Stimulated activated CD4-positive, alpha-beta T cell treated with anti-CD3 and anti-CD28 coated beads, Interleukin-12 subunit alpha, Interleukin-12 subunit beta, amount 100 ng/mL, for 48 hours (primary cell): ENCODE data around the gene DMD.

ENCODE experiments used
- DNase-seq, 3 donors: peaks; one replicate each; pipeline ENCODE4 v3.0.0-alpha.2; 2020; ENCODE audit warnings: low read depth in 2 of 3, low spot score in 1 of 3

DMD gene

GRCh38 chrX:31258166-31258565 is 1953.2 kb downstream of the DMD start:
- no peak for DNase-seq

GRCh38 chrX:31255310-31256033 is 1955.9 kb downstream of the DMD start:
- no peak for DNase-seq

DNA sequence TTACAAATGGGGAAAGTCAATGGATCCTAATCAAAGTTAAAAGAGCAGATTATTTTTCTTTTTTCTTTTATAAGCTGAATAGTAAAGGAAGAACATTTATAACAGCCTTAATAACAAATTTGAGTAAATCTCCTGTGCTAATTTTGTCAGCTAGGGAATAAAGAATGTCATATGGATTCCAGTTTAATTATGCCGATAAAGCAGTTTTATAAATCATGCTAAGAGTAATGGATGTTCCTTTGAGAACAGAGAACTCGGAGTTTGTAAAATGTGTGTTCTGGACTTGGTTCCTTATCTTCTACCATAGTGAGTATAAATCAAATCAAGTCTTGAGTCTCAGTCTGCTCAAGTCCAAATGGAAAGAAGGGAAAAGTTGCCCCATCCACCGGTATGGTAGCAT is 1959.2 kb downstream of the DMD start:
- DNase-seq: no peak

- no peak for DNase-seq
Measured at GRCh38 chrX:31251336-31251735, 1960.0 kb downstream of the DMD start.

- DNase-seq: no peak
Measured at GRCh38 chrX:31245714-31246113, 1965.6 kb downstream of the DMD start.

DNA sequence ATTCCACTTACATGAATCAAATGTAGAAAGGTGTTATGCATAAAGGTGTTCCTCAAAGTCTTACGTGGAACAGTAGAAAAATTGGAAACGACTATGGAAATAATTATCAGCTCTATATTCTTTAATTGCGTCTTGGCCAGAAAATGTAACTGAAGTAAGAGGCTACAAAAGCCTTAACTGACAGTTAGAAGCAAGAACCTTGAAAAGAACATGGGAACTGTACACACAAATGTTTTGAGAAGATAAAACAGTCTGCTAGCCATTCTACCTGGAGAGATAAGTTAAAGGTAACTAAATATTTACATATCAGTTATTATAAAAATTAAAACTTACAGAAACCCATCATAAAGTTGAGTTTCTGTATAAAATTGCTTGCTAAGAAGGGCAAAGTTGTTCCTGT is 1967.5 kb downstream of the DMD start:
- DNase-seq: no peak

DNA sequence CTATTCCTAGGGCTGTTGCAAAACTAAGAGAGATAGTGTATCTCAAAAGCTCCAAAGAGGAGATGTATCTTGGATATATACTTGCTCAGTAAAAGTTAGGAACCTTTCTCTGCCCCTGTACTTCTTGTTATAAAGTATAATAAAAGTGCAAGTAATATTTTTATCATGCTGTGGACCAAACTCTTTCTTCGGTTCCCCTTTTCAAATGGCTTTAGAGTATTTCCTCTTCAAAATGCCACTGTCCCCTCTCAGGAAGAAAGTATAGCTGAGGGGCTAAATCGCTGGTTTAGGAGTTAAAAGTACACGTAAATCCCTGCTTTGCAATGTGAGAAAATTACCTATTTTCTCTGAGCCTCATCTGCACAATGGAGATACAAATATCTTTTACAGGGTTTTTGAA is 1970.4 kb downstream of the DMD start:
- DNase-seq: no peak

DNA sequence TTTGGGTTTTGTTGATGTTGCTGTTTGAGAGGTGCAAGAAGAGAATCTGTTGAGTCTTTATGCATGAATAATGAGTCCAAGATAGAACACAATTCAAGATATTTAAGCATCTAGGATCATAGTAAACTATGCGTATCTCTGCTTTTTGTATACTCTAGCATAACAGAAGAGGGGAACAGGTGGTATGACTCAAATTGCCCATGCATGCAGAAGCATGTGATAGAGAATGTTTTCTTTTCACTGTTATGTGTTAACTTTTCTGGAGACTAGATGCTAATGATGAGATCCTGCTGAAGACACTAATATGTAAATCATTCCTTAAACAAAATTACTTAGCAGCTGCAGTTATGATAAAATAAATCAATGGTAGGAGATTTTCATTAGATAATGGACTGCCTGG is 1974.2 kb downstream of the DMD start:
- DNase-seq: no peak

DNA sequence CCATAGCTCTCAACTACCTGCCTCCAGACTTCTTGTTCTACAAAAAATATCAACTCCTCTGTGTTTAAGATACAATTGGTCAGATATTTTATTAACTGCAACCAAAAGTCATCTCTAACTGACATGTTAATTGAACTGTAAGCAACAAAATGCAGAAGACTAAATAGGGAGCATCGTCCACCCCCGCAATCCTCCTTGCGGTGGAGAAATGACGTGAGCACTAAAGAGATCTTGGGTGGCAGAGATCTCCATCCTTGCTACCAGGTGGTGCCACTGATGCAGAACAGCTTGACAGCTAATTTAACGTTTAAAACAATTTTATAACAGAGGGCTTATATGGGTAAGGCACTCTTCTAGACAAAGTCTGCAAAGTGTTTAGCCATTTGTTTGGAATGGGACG is 1975.1 kb downstream of the DMD start:
- no peak for DNase-seq

GRCh38 chrX:31233941-31234496 is 1977.3 kb downstream of the DMD start:
- no peak for DNase-seq

DNA sequence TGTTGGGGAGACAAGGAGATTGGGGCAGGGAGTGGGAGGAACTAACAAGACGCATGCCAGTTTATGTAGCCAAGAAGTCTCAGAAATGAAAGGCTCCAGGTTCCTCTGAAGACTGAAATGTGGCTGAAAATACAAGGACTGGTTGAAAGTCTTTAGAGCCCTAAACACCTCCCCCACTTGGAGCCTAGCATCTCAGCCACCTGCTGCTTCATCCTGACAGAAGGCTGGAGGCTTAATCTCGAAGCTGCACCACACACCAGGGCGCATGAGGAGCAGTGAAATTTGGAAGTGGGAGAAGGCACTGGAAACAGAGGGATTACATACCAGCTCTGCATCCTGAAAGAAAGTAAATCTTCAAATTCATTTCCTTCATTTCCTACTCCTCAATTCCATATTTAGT is 1978.8 kb downstream of the DMD start:
- no peak for DNase-seq

DNA sequence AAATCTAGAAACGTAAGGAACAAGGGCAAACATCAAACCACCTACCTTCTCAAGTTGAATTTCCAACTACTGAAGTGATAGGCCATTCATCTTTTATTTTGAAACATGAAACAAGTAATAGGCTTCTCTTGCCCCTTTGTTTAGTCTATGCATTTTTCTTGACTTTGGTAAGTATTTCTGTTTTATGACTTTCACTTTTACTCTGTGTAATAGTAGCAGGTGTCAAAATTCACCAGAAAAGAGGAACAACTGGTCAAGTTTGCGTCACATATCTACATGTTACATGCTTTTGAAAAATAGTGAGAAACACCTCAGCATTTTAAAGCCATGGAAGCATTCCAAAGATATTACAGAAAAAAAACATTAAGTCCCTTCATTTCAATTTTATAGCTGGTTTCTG is 1982.4 kb downstream of the DMD start:
- DNase-seq: no peak

GRCh38 chrX:31228415-31228832 is 1982.9 kb downstream of the DMD start:
- no peak for DNase-seq

DNA sequence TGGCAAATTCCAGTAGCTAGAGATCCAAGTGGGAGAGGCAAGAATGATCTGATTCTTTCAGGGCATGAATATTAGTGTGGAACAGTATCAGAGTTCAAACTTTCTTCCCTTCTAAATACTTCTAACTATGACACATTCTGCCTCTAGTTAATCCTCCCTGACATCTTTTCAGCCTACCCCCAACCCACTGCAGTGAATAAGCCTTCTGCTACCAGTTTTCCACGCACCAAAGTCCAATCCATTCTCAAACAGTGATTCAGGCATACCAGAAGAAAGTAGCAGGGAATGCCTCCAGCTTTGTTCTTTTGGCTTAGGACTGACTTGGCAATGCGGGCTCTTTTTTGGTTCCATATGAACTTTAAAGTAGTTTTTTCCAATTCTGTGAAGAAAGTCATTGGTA is 1984.1 kb downstream of the DMD start:
- no peak for DNase-seq

GRCh38 chrX:31225819-31226218 is 1985.5 kb downstream of the DMD start:
- no peak for DNase-seq

DNA sequence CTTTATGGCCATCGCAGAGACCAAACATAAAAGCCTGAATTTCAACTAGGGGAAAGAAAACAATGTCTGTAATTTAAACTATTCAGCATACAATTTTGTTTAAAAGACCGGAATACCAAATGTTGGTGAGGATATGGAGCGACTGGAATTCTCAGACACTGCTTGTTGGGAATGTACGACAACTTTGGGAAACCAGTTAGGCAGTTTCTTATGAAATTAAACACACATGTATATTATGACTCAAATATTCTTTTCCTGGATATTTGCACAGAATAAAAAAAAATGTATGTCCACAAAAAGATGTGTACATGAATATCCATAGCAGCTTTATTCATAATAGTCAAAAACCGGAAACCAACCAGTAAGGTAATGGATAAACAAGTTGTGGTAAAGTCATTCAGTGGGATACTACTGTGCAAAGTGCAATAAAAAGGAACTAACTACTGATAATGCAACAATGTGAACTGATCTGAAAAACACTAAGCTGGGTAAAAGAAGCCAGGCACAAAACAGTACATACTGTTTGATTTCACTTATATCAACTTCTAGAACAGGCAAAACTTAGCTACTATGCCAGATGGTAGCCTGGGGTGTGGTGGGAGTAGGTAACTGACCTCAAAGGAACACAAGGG is 1986.9 kb downstream of the DMD start:
- no peak for DNase-seq

DNA sequence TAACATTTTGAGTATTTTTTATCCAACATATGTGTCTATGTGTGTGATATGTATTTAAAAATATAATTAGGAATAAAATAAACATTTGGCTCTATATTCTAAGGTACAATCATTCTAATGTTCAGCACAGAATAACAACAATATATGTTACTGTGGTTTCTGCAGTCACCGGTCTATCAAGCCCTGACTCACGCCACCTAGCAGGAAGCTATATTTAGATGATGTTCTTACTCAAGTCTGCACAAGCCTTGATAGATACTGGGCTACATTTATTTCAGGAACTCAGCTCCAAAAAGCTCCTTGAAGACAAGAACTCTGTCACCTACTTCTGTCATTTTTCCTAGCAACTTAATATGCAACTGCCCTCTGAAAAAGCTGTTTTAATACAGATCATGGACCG is 1987.5 kb downstream of the DMD start:
- no peak for DNase-seq

DNA sequence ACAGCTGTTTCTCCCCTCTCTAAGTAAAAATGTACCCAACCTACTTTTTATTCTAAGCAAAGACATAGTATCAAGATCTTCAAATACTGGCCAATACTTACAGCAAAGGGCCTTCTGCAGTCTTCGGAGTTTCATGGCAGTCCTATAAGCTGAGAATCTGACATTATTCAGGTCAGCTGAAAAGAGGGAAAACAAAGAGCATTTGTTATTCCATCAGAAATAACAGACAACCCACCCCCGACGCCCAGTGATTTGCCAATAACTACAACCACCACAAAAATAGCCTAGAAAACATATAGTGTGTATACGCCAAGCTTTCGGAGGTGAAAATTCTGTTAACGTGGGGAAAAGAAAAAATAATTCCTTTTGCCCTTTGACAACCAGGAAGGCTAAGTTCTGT is 1988.4 kb downstream of the DMD start:
- DNase-seq: no peak

DNA sequence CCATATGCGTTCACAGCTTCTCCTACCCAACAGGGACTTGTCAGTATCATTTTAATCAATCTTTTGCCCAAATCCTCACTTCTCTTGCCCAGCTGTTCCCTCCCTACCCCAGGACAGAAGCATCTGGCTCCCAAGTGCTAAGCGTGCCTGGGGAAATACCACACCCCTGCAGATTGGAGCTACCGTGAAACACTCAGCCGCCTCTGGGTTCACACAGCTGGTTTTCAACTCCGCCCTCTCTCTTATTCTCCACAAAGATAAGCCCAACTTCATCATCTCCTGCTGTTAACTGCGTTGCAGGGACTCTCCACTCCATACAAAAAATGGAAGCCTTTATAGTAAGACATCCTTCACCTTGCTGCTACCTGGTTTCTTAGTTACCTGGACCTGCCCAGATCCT is 1992.2 kb downstream of the DMD start:
- DNase-seq: no peak

GRCh38 chrX:31217084-31217483 is 1994.3 kb downstream of the DMD start:
- no peak for DNase-seq

DNA sequence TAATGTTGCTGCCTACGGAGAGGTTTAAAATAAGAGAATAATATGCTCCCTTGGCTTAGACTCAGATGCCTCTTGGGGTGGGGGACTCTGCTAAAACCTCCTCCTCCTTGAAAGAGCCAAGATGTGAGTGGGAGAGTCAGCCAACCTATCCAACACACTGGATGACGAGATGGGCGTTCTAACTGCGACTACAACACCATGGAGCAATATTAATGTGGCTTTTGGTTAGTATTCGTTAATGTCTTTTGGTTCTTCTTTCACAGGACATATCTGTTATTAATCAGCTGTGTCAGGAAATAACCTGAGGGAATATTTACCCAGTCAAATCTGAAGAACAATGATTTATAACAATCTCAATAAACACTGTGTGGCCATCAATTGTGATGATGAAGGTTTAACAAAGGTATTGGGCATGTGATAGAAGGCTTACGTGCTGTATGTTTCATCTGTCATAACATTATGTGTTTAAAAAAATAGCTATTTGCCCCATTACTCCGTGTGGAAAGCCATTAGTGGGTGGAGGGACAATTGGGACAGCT is 1996.0 kb downstream of the DMD start:
- DNase-seq: no peak

GRCh38 chrX:31213941-31214340 is 1997.4 kb downstream of the DMD start:
- peak in 1 of 3 donors; percentile 1 for DNase-seq
